Astrocyte (in vitro differentiated cells and primary cell): Measurements from ENCODE around the gene TPRG1. TPM values are rescaled to one million over a fixed set of nuclear protein-coding genes. Genes with fewer than 3 reads are reported as not detected.

Source experiments
- DNase-seq: peaks from one replicate; pipeline ENCODE4 v3.0.0-alpha.2; 2010; ENCODE audit warnings: low read depth
- FAIRE-seq: peaks from 2 replicates; lab custom pipeline; 2011; peaks lifted over from hg19 to GRCh38; lab: Jason Lieb, UNC
- H2AFZ ChIP-seq: 2 replicates; pipeline ENCODE4 v1.6.0; 2012; ENCODE audit warnings: low read depth, low read length, inconsistent platforms
- H3K27ac ChIP-seq: 2 replicates; pipeline ENCODE4 v1.5.1; 2011; ENCODE audit warnings: low read depth, low read length, inconsistent platforms
- H3K27me3 ChIP-seq: 2 replicates; pipeline ENCODE4 v1.6.0; 2011; ENCODE audit warnings: low read length, inconsistent platforms; ENCODE audit not compliant: insufficient read depth
- H3K36me3 ChIP-seq: 2 replicates; pipeline ENCODE4 v1.5.1; 2011; ENCODE audit warnings: low read length, inconsistent platforms; ENCODE audit not compliant: insufficient read depth
- H3K4me1 ChIP-seq: 2 replicates; pipeline ENCODE4 v1.5.1; 2011; ENCODE audit warnings: low read length, inconsistent platforms; ENCODE audit not compliant: insufficient read depth
- H3K4me2 ChIP-seq: 2 replicates; pipeline ENCODE4 v1.6.0; 2012; ENCODE audit warnings: low read length, inconsistent platforms
- H3K4me3 ChIP-seq: 2 replicates; pipeline ENCODE4 v1.5.1; 2011; ENCODE audit warnings: low read depth, mild to moderate bottlenecking, low read length, inconsistent platforms; ENCODE audit not compliant: insufficient read depth
- H3K79me2 ChIP-seq: 2 replicates; pipeline ENCODE4 v1.6.0; 2012; ENCODE audit warnings: mild to moderate bottlenecking, low read length, inconsistent platforms; ENCODE audit not compliant: insufficient read depth
- H3K9ac ChIP-seq: 2 replicates; pipeline ENCODE4 v1.6.0; 2012; ENCODE audit warnings: mild to moderate bottlenecking, low read length, inconsistent platforms
- H3K9me3 ChIP-seq: 2 replicates; pipeline ENCODE4 v1.5.1; 2012; ENCODE audit warnings: low read depth, mild to moderate bottlenecking, low read length, inconsistent platforms; ENCODE audit not compliant: insufficient read depth
- H4K20me1 ChIP-seq: 2 replicates; pipeline ENCODE4 v1.6.0; 2012; ENCODE audit warnings: low read length, inconsistent platforms; ENCODE audit not compliant: insufficient read depth
- H3K27ac Mint-ChIP-seq: one replicate; pipeline ENCODE4 v1.8.0; 2021; ENCODE audit warnings: mild to moderate bottlenecking, mixed read lengths; ENCODE audit not compliant: unreplicated experiment
- H3K27me3 Mint-ChIP-seq: one replicate; pipeline ENCODE4 v1.8.0; 2021; ENCODE audit warnings: low read depth, mixed read lengths; ENCODE audit not compliant: unreplicated experiment
- H3K36me3 Mint-ChIP-seq: one replicate; pipeline ENCODE4 v1.8.0; 2021; ENCODE audit warnings: low read depth, mixed read lengths; ENCODE audit not compliant: unreplicated experiment
- H3K4me1 Mint-ChIP-seq: one replicate; pipeline ENCODE4 v1.8.0; 2021; ENCODE audit warnings: low read depth, mixed read lengths; ENCODE audit not compliant: unreplicated experiment
- H3K4me3 Mint-ChIP-seq: one replicate; pipeline ENCODE4 v1.8.0; 2021; ENCODE audit warnings: mild to moderate bottlenecking, moderate library complexity, mixed read lengths; ENCODE audit not compliant: unreplicated experiment
- H3K9me3 Mint-ChIP-seq: one replicate; pipeline ENCODE4 v1.8.0; 2021; ENCODE audit warnings: mild to moderate bottlenecking, mixed read lengths; ENCODE audit not compliant: unreplicated experiment
- CTCF ChIP-seq: IDR thresholded peaks from 2 replicates; pipeline ENCODE4 v1.5.1; 2011; ENCODE audit warnings: low read depth, mild to moderate bottlenecking, inconsistent platforms, low read length, moderate library complexity; ENCODE audit not compliant: insufficient read depth
- EZH2 ChIP-seq: IDR thresholded peaks from 2 replicates; pipeline ENCODE4 v1.6.1; 2012; ENCODE audit warnings: mild to moderate bottlenecking, low read length, inconsistent platforms; ENCODE audit not compliant: insufficient read depth
- total RNA-seq: library from RNA; stranded (reverse); gene quantifications from 2 replicates; pipeline ENCODE4 v1.2.1, GENCODE V29; 2021

The TPRG1 gene
- total RNA-seq, 1 donor from 2014 or later: 1.1 TPM

- H3K4me1 Mint-ChIP-seq: peaks cover 32% of the 10 kb centered on the region
- no peaks in the 10 kb centered on the region for H3K36me3 Mint-ChIP-seq
- H3K36me3 ChIP-seq: no peaks in the 10 kb centered on the region
- no peaks in the 10 kb centered on the region for H3K9me3 ChIP-seq
- FAIRE-seq (no peak), DNase-seq (no peak)
- peak overlapping the region; percentile 16 for H3K27ac Mint-ChIP-seq
- H3K79me2 ChIP-seq: no peaks in the 10 kb centered on the region
- H2AFZ ChIP-seq: no peak overlapping the region
- TF ChIP-seq EZH2 (no peak), CTCF (no peak)
- H3K4me1 ChIP-seq: peaks cover 7% of the 10 kb centered on the region
- H3K27me3 ChIP-seq: peaks cover 6% of the 10 kb centered on the region
- no peaks in the 10 kb centered on the region for H4K20me1 ChIP-seq
- H3K9ac ChIP-seq: no peak overlapping the region
- H3K4me3 ChIP-seq: no peak overlapping the region
- H3K4me3 Mint-ChIP-seq: no peak overlapping the region
- no peak overlapping the region for H3K4me2 ChIP-seq
- no peak overlapping the region for H3K27ac ChIP-seq
- no peaks in the 10 kb centered on the region for H3K27me3 Mint-ChIP-seq
- H3K9me3 Mint-ChIP-seq: no peaks in the 10 kb centered on the region
Measured at GRCh38 chr3:189275852-189276251, 104.1 kb downstream of the TPRG1 start.

DNA sequence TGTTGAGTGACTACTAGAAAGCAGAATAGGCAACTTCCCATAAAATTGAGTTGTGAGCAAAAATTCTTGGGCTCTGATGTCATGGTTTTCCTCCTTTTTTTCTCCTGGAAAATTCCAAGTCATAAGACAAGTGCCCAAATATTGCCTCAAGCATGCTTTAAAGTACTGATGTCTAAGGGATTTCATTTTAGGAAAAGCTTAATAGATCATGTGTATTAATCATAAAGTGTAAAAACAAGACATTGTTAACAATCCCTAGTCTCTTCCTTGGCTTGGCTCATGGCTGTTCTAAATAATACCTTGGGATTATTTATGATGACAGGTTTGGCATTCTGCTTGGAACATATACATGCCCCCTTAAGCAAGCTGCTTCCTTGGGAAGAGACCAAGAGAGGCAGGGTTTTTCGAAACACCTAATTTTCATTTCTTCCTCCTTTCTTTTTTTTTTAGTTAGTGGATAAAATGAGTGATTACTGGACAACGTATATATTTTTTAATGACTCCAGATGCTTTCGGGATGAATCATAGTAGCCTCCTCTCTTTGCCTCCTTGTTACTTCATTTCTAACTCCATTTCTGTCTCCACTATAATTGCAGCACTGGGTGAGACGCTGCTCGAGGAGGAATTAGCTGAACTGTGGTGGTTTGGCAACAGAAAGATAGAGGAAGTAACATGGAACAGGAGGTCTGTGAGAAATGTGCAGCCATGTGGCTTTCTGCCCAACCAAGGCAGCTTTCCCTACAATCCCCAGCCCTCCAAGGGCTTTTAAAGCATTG lies 104.9 kb downstream of the TPRG1 start:
- H3K4me1 ChIP-seq: peaks cover 7% of the 10 kb centered on the region
- Mint-ChIP-seq H3K4me1 (peaks cover 32% of the 10 kb centered on the region), H3K27me3 (no peaks in the 10 kb centered on the region), H3K4me3 (no peak overlapping the region), H3K27ac (peak overlapping the region; percentile 16), H3K36me3 (no peaks in the 10 kb centered on the region), H3K9me3 (no peaks in the 10 kb centered on the region)
- no peaks in the 10 kb centered on the region for H4K20me1 ChIP-seq
- H3K9me3 ChIP-seq: no peaks in the 10 kb centered on the region
- TF ChIP-seq EZH2: no peak
- no peak for TF ChIP-seq CTCF
- FAIRE-seq (peak; percentile 62), DNase-seq (peak; percentile 84)
- H3K79me2 ChIP-seq: no peaks in the 10 kb centered on the region
- H3K9ac ChIP-seq: peak overlapping the region; percentile 15
- peak overlapping the region; percentile 45 for H3K4me2 ChIP-seq
- no peak overlapping the region for H3K27ac ChIP-seq
- H2AFZ ChIP-seq: peak overlapping the region; percentile 27
- peak overlapping the region; percentile 8 for H3K4me3 ChIP-seq
- no peaks in the 10 kb centered on the region for H3K36me3 ChIP-seq
- peaks cover under 1% of the 10 kb centered on the region for H3K27me3 ChIP-seq

DNA sequence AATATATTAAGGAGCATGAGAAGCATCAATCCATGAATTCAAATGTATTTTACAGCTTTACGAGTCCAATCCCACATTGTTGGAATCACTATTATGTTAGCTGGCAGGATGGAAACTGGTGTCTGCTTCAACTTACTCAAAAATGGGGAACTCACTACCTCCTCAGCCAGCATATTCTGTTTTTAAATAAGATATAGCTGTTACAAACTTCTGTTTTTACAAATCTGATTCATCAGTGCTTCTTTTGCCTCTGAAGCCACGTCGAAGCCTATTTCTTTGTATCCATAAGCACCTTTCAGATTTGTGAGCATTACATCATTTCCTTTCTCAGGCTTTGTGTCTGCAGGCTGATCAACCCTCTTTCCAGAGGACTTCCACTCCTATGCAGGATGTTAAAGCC lies 105.9 kb downstream of the TPRG1 start:
- Histone ChIP-seq H3K4me1 (peaks cover 7% of the 10 kb centered on the region), H3K27ac (no peak overlapping the region), H3K79me2 (no peaks in the 10 kb centered on the region), H2AFZ (no peak overlapping the region), H3K9ac (no peak overlapping the region), H3K9me3 (no peaks in the 10 kb centered on the region), H3K4me3 (no peak overlapping the region), H3K36me3 (no peaks in the 10 kb centered on the region), H3K27me3 (no peaks in the 10 kb centered on the region), H4K20me1 (no peaks in the 10 kb centered on the region), H3K4me2 (no peak overlapping the region)
- Mint-ChIP-seq H3K27me3 (no peaks in the 10 kb centered on the region), H3K4me3 (no peak overlapping the region), H3K9me3 (no peaks in the 10 kb centered on the region), H3K27ac (peak overlapping the region; percentile 49), H3K4me1 (peaks cover 37% of the 10 kb centered on the region), H3K36me3 (no peaks in the 10 kb centered on the region)
- TF ChIP-seq CTCF: no peak
- TF ChIP-seq EZH2: no peak
- DNase-seq (no peak), FAIRE-seq (no peak)
